ENCODE measurements around the gene STK39. TPM values are rescaled to one million over a fixed set of nuclear protein-coding genes. Genes with fewer than 3 reads are reported as not detected.

Gene STK39
- total and polyA plus RNA-seq, 2 donors from 2014 or later = 15.9 to 27.1 TPM

GRCh38 chr2:168159754-168160585, 87.4 kb downstream of the STK39 start:
- H3K9ac ChIP-seq (ENCODE audit: low read length in 3 of 3) = no peak overlapping the region
- peak in 3 of 5 donors; percentile 28 to 82 (median 81) for DNase-seq
- peak overlapping the region in 1 of 2 donors; percentile 18 for H3K27ac ChIP-seq (ENCODE audit: low read depth in 2 of 2, low read length in 2 of 2)
- H3K27me3 ChIP-seq (ENCODE audit: control insufficient read depth, insufficient read depth, low read length) = no peaks in the 10 kb centered on the region
- no peaks in the 10 kb centered on the region for H3K36me3 ChIP-seq (ENCODE audit: control insufficient read depth in 2 of 3, insufficient read depth in 3 of 3, low read length in 3 of 3)
- H3K9me3 ChIP-seq (ENCODE audit: control insufficient read depth in 2 of 3, insufficient read depth in 1 of 3, low read length in 3 of 3) = no peaks in the 10 kb centered on the region
- TF ChIP-seq CTCF (IDR thresholded peaks at IDR 0.05; ENCODE audit: borderline replicate concordance, extremely low read depth, insufficient read depth) = no peak
- H3K4me3 ChIP-seq (ENCODE audit: low read length in 3 of 3) = no peak overlapping the region
- intact Hi-C loops (cut with DNase I) = no loop called here
- no peak for FAIRE-seq
- peaks cover 0 to 6% (median 0%) of the 10 kb centered on the region in 3 donors for H3K4me1 ChIP-seq (ENCODE audit: control insufficient read depth in 2 of 3, insufficient read depth in 2 of 3, low read depth in 1 of 3, low read length in 3 of 3)

- H3K9ac ChIP-seq (ENCODE audit: low read length in 3 of 3) = no peak overlapping the region
- no peaks in the 10 kb centered on the region for H3K9me3 ChIP-seq (ENCODE audit: control insufficient read depth in 2 of 3, insufficient read depth in 1 of 3, low read length in 3 of 3)
- H3K4me1 ChIP-seq (ENCODE audit: control insufficient read depth in 2 of 3, insufficient read depth in 2 of 3, low read depth in 1 of 3, low read length in 3 of 3) = peaks cover 0 to 6% (median 0%) of the 10 kb centered on the region in 3 donors
- FAIRE-seq (no peak), DNase-seq (no peak)
- no peak for TF ChIP-seq CTCF (IDR thresholded peaks at IDR 0.05; ENCODE audit: borderline replicate concordance, extremely low read depth, insufficient read depth)
- H3K4me3 ChIP-seq (ENCODE audit: low read length in 3 of 3) = no peak overlapping the region
- no peaks in the 10 kb centered on the region for H3K27me3 ChIP-seq (ENCODE audit: control insufficient read depth, insufficient read depth, low read length)
- intact Hi-C loops (cut with DNase I) = no loop called here
- no peak overlapping the region for H3K27ac ChIP-seq (ENCODE audit: low read depth in 2 of 2, low read length in 2 of 2)
- no peaks in the 10 kb centered on the region for H3K36me3 ChIP-seq (ENCODE audit: control insufficient read depth in 2 of 3, insufficient read depth in 3 of 3, low read length in 3 of 3)
Observed at GRCh38 chr2:168158586-168158985, 88.8 kb downstream of the STK39 start.

- no peak for DNase-seq
- intact Hi-C loops (cut with DNase I) = no loop called here
- Histone ChIP-seq H3K9me3 (ENCODE audit: control insufficient read depth in 2 of 3, insufficient read depth in 1 of 3, low read length in 3 of 3) (no peaks in the 10 kb centered on the region), H3K4me3 (ENCODE audit: low read length in 3 of 3) (no peak overlapping the region), H3K9ac (ENCODE audit: low read length in 3 of 3) (no peak overlapping the region), H3K4me1 (ENCODE audit: control insufficient read depth in 2 of 3, insufficient read depth in 2 of 3, low read depth in 1 of 3, low read length in 3 of 3) (peaks cover 0 to 6% (median 0%) of the 10 kb centered on the region in 3 donors), H3K27ac (ENCODE audit: low read depth in 2 of 2, low read length in 2 of 2) (no peak overlapping the region), H3K27me3 (ENCODE audit: control insufficient read depth, insufficient read depth, low read length) (no peaks in the 10 kb centered on the region), H3K36me3 (ENCODE audit: control insufficient read depth in 2 of 3, insufficient read depth in 3 of 3, low read length in 3 of 3) (no peaks in the 10 kb centered on the region)
- no peak for TF ChIP-seq CTCF (IDR thresholded peaks at IDR 0.05; ENCODE audit: borderline replicate concordance, extremely low read depth, insufficient read depth)
- no peak for FAIRE-seq
Observed at GRCh38 chr2:168157926-168158325, 89.5 kb downstream of the STK39 start.

Data from kidney (tissue), 14 donors.